Activated CD8-positive, alpha-beta memory T cell treated with anti-CD3 and anti-CD28 coated beads, Interleukin-2, amount 50 U/mL, for 24 hours (primary cell): ENCODE results near the gene SRRT.
"Not testable (repeated sequence)": the region's sequence is repeated elsewhere in the genome, so short reads cannot be mapped to it uniquely, and the experiment has no call there.

Experiments used
- DNase-seq: peaks from one replicate; pipeline ENCODE4 v3.0.0-alpha.2; 2020; ENCODE audit errors: extremely low read depth

Gene SRRT

GRCh38 chr7:100929808-100930174 is 54.9 kb downstream of the SRRT start:
- DNase-seq = no peak

DNA sequence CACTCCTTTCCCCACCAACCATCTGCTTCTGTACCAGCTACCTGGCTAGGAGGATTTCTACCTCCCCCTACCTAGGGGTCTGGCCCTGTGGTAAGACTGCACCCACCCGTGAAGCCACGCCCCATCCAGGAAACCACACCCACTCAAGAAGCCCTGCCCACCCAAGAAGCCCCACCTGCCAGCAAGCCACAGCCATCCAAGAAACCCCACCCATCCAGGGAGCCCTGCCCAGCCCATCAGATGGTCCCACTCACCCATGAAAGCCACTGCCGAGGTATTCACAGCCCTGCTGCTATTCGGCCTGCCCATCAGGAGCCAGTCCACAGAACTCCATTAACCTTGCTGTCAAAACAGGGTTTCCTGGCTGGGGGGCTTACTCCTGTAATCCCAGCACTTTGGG is 58.8 kb downstream of the SRRT start:
- DNase-seq = no peak

DNA sequence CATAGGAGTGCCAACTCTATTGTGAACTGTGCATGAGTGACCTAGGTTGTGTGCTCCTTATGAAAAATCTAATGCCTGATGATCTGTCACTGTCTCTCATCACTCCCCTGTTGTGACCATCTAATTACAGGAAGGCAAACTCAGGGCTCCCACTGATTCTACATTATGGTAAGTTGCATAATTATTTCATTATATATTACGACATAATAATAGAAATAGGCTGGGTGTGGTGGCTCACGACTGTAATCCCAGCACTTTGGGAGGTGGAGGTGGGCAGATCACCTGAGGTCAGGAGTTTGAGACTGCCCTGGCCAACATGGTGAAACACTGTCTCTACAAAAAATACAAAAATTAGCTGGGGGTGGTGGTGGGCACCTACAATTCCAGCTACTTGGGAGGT is 60.5 kb downstream of the SRRT start:
- DNase-seq = not testable (repeated sequence)

DNA sequence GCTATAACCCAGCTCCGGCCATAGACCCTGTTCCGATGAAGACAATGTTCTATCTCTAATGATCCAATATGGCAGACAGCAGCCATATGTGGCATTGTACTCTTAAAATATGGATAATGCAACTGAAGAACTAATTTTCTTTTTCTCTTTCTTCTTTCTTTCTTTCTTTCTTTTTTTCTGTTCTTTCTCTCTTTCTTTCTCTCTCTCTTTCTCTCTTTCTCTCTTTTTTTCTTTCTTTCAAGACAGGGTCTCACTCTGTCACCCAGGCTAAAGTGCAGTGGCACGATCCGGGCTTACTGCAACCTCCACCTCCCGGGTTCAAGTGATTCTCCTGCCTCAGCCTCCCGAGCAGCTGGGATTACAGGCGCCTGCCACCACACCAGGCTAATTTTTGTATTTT is 61.3 kb downstream of the SRRT start:
- DNase-seq = not testable (repeated sequence)
